NCI-H146 treated with DMSO at 0.1 percent for 48 hours (cell line): Measurements from ENCODE around the gene HEXIM1.

Source experiments
- DNase-seq: peaks from one replicate; lab custom pipeline; 2025; ENCODE audit not compliant: unreplicated experiment; lab: John Stamatoyannopoulos, UW

Gene HEXIM1, protein sequence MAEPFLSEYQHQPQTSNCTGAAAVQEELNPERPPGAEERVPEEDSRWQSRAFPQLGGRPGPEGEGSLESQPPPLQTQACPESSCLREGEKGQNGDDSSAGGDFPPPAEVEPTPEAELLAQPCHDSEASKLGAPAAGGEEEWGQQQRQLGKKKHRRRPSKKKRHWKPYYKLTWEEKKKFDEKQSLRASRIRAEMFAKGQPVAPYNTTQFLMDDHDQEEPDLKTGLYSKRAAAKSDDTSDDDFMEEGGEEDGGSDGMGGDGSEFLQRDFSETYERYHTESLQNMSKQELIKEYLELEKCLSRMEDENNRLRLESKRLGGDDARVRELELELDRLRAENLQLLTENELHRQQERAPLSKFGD

GRCh38 chr17:45148183-45149036 is at the start of gene HEXIM1:
HEXIM1 (plus strand) TSS chr17:45148475; CDS start chr17:45149191, 716 bp downstream.
- peak; percentile 99 for DNase-seq

GRCh38 chr17:45098869-45099616 is 49.2 kb upstream of the HEXIM1 start:
- peak; percentile 36 for DNase-seq

- DNase-seq: no peak
These were observed 46.8 kb upstream of the HEXIM1 start for GRCh38 chr17:45101546-45101882.

- no peak for DNase-seq
These were observed 46.1 kb upstream of the HEXIM1 start for GRCh38 chr17:45101883-45102811.

- DNase-seq: no peak
These were observed 45.4 kb upstream of the HEXIM1 start for GRCh38 chr17:45102856-45103255.

DNA sequence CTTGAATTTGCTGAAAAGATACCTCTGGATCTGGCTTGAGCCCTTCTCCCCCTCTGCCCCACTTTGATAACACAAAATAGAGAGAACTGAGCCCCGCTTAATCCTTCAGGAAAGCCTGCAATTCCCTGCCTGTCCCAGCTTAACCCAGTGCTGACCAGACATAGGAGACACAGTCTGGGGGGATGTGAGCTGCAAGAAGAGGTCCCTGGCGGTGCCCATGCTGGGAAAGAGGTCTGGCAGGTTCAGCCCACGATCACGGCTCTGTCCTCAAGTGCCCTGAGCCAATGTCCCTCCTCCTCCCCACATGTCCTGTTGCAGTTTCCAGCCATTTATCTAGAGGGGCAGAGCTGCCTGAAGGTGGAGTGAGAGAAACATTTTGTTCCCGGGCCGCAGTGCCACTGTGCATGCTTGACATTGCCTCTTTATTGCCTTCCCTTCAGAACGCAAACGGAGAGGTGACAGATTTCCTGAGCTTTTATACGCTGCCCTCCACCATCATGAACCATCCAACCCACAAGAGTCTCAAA is 44.9 kb upstream of the HEXIM1 start:
- no peak for DNase-seq

DNA sequence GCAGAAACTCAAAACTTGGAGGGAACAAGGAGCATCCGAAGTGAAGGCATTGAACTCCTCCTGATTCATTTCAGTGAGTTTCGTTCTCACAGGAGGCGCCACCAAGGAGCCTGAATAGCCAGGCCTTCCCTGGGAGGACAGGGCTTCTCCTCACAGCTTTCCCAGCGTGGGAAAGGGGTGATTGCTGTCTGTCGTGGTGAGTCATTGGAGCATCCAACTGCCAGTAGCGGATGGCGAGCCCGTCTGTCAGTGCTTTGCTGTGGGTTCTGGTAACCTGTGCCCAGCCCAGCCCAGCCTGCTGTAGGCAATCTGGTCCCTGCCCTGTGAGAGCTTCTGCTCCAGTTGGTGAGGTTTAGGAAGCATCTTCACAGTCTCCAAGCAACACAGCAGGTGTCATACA is 44.2 kb upstream of the HEXIM1 start:
- no peak for DNase-seq

DNA sequence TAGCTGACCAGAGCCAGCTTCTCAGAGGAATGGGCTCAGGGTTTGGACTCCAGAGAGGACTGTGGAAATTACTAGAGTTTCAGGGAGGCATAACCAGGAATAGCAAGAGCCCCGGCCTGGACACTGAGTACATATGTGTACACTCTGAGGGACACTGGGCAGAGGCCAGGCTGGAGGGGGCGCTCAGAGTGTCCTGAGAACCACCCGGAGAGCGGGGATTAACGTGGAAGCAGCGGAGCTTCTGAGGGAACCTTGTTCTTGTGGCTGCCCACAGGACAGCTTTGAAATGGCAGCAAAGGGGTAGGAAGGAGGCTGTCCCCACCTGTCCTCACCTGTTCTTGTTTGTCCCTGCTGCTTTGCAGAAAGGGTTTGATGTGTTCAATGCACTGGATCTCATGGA is 43.8 kb upstream of the HEXIM1 start:
- DNase-seq: no peak

GRCh38 chr17:45104907-45105624 is 43.2 kb upstream of the HEXIM1 start:
- no peak for DNase-seq

- DNase-seq: no peak
These were observed 42.2 kb upstream of the HEXIM1 start for GRCh38 chr17:45106096-45106495.

- no peak for DNase-seq
These were observed 41.7 kb upstream of the HEXIM1 start for GRCh38 chr17:45106582-45106981.

GRCh38 chr17:45107293-45108010 is 40.8 kb upstream of the HEXIM1 start:
- DNase-seq: no peak

GRCh38 chr17:45108051-45108450 is 40.2 kb upstream of the HEXIM1 start:
- no peak for DNase-seq

- DNase-seq: no peak
These were observed 39.4 kb upstream of the HEXIM1 start for GRCh38 chr17:45108595-45109521.

GRCh38 chr17:45110676-45111611 is 37.3 kb upstream of the HEXIM1 start:
- DNase-seq: no peak

DNA sequence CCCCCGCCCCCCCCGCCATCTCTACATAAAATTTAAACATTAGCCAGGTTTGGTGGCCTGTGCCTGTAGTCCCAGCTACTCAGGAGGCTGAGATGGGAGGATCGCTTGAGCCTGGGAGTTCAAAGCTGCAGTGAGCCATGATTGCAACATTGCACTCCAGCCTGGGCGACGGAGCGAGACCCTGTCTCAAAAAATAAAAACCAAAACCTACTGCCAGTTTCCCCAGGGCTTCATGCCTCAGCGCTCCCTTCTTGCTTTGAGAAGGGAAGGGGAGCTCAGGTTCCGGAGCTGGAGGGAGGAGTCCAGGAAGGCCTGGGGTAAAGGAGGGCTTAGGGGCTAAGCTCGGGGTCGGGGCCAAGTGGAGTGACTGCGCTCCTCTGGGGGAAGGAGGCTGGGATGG is 36.4 kb upstream of the HEXIM1 start:
- DNase-seq: no peak
